Smooth muscle cell (in vitro differentiated cells): Measurements from ENCODE around the gene DRD5. TPM values are rescaled to one million over a fixed set of nuclear protein-coding genes. Genes with fewer than 3 reads are reported as not detected.
A peak's percentile ranks its signal among the peaks of the same experiment; 100 is the strongest.

Experiments used
- DNase-seq: peaks from one replicate; lab custom pipeline; 2025; ENCODE audit not compliant: unreplicated experiment; lab: John Stamatoyannopoulos, UW
- H2AFZ ChIP-seq: fragments of 200-600 bp; sonication (generic); 2 replicates; pipeline ENCODE4 v1.6.0; 2016; ENCODE audit warnings: antibody characterized with exemption, low read depth, mild to moderate bottlenecking
- H3F3A ChIP-seq: fragments of 200-600 bp; sonication (generic); 2 replicates; pipeline ENCODE4 v1.6.0; 2017; ENCODE audit warnings: antibody characterized with exemption, low read depth
- H3K27ac ChIP-seq: fragments of 200-600 bp; sonication (generic); 2 replicates; pipeline ENCODE4 v1.5.1; 2016; ENCODE audit warnings: low read depth, mild to moderate bottlenecking
- H3K27me3 ChIP-seq: fragments of 200-600 bp; sonication (generic); 2 replicates; pipeline ENCODE4 v1.6.1; 2016; ENCODE audit warnings: low read depth, mild to moderate bottlenecking
- H3K36me3 ChIP-seq: fragments of 200-600 bp; sonication (generic); 2 replicates; pipeline ENCODE4 v1.5.1; 2016; ENCODE audit warnings: low read depth
- H3K4me1 ChIP-seq: fragments of 200-600 bp; sonication (generic); 2 replicates; pipeline ENCODE4 v1.5.1; 2016; ENCODE audit warnings: low read depth
- H3K4me2 ChIP-seq: fragments of 200-600 bp; sonication (generic); 2 replicates; pipeline ENCODE4 v1.6.0; 2016; ENCODE audit warnings: mild to moderate bottlenecking
- H3K4me3 ChIP-seq: fragments of 200-600 bp; sonication (generic); 2 replicates; pipeline ENCODE4 v1.5.1; 2016; ENCODE audit warnings: mild to moderate bottlenecking
- H3K79me2 ChIP-seq: fragments of 200-600 bp; sonication (generic); 2 replicates; pipeline ENCODE4 v1.6.0; 2016; ENCODE audit warnings: low read depth, mild to moderate bottlenecking
- H3K9ac ChIP-seq: fragments of 200-600 bp; sonication (generic); 2 replicates; pipeline ENCODE4 v1.6.0; 2016; ENCODE audit warnings: low read depth
- H3K9me3 ChIP-seq: fragments of 200-600 bp; sonication (generic); replicated peaks from 2 replicates; pipeline ENCODE4 v1.5.1; 2016; ENCODE audit warnings: low read depth
- H4K20me1 ChIP-seq: fragments of 200-600 bp; sonication (generic); 2 replicates; pipeline ENCODE4 v1.6.0; 2016; ENCODE audit warnings: low read depth
- WGBS: methylation state at CpG from one replicate; pipeline ENCODE4 v1.1.7; 2016; ENCODE audit warnings: low lambda C conversion rate; 5-methylcytosine and 5-hydroxymethylcytosine counted together
- polyA plus RNA-seq: library from polyadenylated mRNA; unstranded; fragments of >200 nt; fragmentation: Nextera tagmentation; extraction: Ambion mirVana; gene quantifications from 2 replicates; pipeline ENCODE4 v1.2.1, GENCODE V29; 2016
- total RNA-seq: library from RNA; depleted of rRNA; stranded (reverse); fragments of >200 nt; gene quantifications from 2 replicates; pipeline ENCODE4 v1.2.3, GENCODE V29; 2014
- TF ChIP-seq, protein P1 (sequence below): fragments of 200-600 bp; sonication (generic); IDR thresholded peaks from 2 replicates; pipeline ENCODE4 v1.5.1; 2017; ENCODE audit warnings: borderline replicate concordance, mild to moderate bottlenecking, antibody characterized with exemption; ENCODE audit not compliant: insufficient read depth, poor library complexity, severe bottlenecking

The DRD5 gene
- total and polyA plus RNA-seq, 2 experiments from 2014 or later: not detected

DNA sequence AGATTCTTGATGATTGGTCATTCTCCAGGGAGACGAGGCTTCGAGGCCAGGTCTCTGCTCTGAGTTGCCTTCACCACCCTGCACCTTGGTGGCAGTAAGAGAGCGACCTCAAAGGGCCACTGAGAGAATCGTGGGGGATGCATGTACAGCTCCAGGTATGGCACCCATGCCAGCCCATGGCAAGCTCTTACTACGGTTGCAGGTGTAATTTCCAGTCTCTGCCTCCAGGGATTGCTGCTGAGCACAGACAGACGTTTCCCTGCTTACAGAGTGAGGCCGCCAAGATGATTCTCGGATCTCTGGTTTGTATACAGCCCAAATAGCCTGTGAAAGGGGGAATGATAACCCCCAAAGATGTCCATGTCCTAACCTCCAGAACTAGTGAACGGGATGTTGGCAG is 16.3 kb upstream of the DRD5 start:
- H3K27me3 ChIP-seq: peaks cover 4% of the 10 kb centered on the region
- no peak overlapping the region for H3K4me2 ChIP-seq
- H3K27ac ChIP-seq: no peak overlapping the region
- H3K9me3 ChIP-seq: no peaks in the 10 kb centered on the region
- H3K4me1 ChIP-seq: no peaks in the 10 kb centered on the region
- 37% methylated on average over 9 of the region's 9 CpGs for WGBS
- no peak for DNase-seq
- TF ChIP-seq, protein P1, sequence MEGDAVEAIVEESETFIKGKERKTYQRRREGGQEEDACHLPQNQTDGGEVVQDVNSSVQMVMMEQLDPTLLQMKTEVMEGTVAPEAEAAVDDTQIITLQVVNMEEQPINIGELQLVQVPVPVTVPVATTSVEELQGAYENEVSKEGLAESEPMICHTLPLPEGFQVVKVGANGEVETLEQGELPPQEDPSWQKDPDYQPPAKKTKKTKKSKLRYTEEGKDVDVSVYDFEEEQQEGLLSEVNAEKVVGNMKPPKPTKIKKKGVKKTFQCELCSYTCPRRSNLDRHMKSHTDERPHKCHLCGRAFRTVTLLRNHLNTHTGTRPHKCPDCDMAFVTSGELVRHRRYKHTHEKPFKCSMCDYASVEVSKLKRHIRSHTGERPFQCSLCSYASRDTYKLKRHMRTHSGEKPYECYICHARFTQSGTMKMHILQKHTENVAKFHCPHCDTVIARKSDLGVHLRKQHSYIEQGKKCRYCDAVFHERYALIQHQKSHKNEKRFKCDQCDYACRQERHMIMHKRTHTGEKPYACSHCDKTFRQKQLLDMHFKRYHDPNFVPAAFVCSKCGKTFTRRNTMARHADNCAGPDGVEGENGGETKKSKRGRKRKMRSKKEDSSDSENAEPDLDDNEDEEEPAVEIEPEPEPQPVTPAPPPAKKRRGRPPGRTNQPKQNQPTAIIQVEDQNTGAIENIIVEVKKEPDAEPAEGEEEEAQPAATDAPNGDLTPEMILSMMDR: peak; percentile 45
- H3K4me3 ChIP-seq: no peak overlapping the region
- H3K79me2 ChIP-seq: no peaks in the 10 kb centered on the region
- no peaks in the 10 kb centered on the region for H3K36me3 ChIP-seq
- H4K20me1 ChIP-seq: no peaks in the 10 kb centered on the region
- no peak overlapping the region for H2AFZ ChIP-seq
- no peaks in the 10 kb centered on the region for H3F3A ChIP-seq
- H3K9ac ChIP-seq: no peak overlapping the region

DNA sequence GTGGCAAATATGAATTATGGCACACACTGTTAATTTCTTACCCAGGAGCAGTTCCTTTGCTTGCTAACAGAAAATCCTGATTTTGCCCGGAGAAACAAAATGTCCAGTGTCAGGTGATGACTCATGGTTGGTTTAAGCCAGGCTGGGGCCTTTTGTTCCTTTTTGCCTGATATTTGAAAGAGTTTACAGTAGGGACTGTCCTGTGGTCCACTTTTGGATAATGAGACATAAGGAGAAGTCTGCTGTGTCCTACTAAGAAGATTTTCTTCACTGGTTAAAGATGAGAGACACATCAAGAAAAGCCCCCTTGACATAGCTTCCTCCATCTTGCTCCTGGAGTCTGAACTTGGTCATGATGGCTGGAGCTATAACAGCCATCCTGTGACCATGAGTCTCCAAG is 12.1 kb upstream of the DRD5 start:
- Histone ChIP-seq H3K4me3 (no peak overlapping the region), H3K4me2 (no peak overlapping the region), H2AFZ (no peak overlapping the region), H3K36me3 (no peaks in the 10 kb centered on the region), H4K20me1 (no peaks in the 10 kb centered on the region), H3K4me1 (no peaks in the 10 kb centered on the region), H3K9ac (no peak overlapping the region), H3K79me2 (no peaks in the 10 kb centered on the region), H3F3A (no peaks in the 10 kb centered on the region), H3K9me3 (no peaks in the 10 kb centered on the region), H3K27ac (no peak overlapping the region), H3K27me3 (peaks cover 12% of the 10 kb centered on the region)
- no peak for DNase-seq
- WGBS: 33% methylated on average over 1 of the region's 1 CpG
- TF ChIP-seq, protein P1: no peak

DNA sequence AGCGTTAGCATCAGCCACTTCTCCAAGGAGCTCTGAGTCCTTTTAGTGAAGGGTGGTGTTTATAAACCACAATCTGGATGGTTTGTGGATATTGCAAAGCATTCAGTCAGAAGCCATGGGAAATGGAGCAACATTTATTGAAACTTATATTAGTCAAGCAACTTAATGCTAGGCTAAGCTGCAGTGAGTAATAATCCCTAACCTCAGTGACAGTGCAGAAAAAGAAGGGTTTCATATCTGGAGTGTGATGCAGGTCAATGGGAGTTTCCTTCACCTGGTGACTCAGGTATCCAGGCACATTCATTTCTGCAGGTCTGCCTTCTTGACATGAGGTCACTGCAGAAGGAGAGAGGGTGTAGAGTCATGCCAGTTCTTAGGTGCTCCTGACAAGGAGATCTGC is 10.4 kb upstream of the DRD5 start:
- H3F3A ChIP-seq: no peaks in the 10 kb centered on the region
- H3K9ac ChIP-seq: no peak overlapping the region
- no peaks in the 10 kb centered on the region for H3K79me2 ChIP-seq
- H2AFZ ChIP-seq: no peak overlapping the region
- no peak for DNase-seq
- H3K4me1 ChIP-seq: no peaks in the 10 kb centered on the region
- TF ChIP-seq, protein P1: no peak
- H3K9me3 ChIP-seq: no peaks in the 10 kb centered on the region
- no peak overlapping the region for H3K4me2 ChIP-seq
- WGBS: 63% methylated on average over 1 of the region's 1 CpG
- H3K27ac ChIP-seq: no peak overlapping the region
- H3K27me3 ChIP-seq: peaks cover 12% of the 10 kb centered on the region
- no peaks in the 10 kb centered on the region for H3K36me3 ChIP-seq
- H3K4me3 ChIP-seq: no peak overlapping the region
- no peaks in the 10 kb centered on the region for H4K20me1 ChIP-seq

DNA sequence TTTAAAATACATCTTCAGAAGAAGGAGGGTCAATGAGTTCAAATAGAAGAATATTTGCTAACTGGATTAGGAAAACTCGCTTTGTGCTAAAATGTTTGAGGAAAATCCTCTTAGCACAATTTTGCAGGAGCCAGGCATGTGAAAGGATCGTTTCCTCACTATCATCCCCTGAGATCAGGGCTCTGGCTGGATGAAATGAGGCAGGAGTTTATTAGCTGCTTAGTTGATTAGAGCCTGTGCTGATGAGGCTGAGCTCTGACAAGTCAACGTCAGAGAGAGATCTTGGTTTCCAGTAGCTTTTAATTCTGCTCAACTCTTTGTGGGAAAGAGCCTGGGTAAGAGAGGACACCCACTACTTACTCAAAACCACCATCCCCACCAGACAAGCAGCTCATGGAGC is 8.0 kb upstream of the DRD5 start:
- Histone ChIP-seq H3K9ac (no peak overlapping the region), H3K36me3 (no peaks in the 10 kb centered on the region), H3K4me2 (no peak overlapping the region), H2AFZ (no peak overlapping the region), H3F3A (no peaks in the 10 kb centered on the region), H3K9me3 (no peaks in the 10 kb centered on the region), H3K27ac (no peak overlapping the region), H4K20me1 (no peaks in the 10 kb centered on the region), H3K4me3 (no peak overlapping the region), H3K79me2 (no peaks in the 10 kb centered on the region), H3K27me3 (peaks cover 23% of the 10 kb centered on the region), H3K4me1 (no peaks in the 10 kb centered on the region)
- WGBS: 20% methylated on average over 3 of the region's 3 CpGs
- DNase-seq: no peak
- TF ChIP-seq, protein P1: no peak
